Midbrain (tissue), 1 donor: ENCODE data around the gene IQSEC1.

Experiments
- DNase-seq: peaks from one replicate; lab custom pipeline; 2025; lab: John Stamatoyannopoulos, UW

IQSEC1 gene

DNA sequence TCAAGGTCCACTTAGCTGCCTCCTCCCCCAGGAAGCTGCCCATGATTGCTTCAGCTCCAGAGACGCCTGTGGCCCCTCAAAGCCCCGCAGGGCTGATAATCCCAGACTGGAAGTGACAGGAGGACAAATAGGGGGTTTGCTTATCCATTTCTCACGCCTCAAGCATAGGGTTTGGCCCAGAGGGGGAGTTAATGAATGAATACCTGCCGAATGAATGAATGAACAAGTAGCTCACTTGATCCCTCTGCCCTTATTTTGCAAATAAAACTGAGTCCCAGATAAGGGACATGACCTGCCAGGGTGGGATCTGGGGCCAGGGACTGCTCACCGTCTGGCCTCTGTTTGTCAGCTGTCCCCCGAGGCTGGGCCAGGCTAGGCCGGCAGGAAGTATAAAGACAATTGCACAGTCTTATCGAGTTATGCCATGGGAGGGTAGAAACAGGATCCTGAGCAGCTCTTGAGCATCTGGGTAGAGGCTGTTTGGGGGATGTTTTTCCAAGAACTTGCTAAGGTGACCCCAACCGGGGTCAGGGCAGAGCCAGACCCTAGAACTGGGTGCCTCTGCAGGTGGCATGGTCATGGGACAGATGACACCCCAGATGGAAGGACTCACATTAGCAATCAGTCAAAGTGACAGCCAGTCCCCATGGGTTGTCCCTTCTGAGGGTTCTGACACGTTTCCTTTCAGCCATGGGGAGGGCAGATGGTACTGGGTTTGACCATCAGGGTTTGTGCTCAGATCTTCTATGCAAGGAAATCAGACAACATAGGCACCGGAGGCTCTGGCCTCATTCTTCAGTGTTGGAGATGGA is 45.0 kb downstream of the IQSEC1 start:
- DNase-seq = no peak

DNA sequence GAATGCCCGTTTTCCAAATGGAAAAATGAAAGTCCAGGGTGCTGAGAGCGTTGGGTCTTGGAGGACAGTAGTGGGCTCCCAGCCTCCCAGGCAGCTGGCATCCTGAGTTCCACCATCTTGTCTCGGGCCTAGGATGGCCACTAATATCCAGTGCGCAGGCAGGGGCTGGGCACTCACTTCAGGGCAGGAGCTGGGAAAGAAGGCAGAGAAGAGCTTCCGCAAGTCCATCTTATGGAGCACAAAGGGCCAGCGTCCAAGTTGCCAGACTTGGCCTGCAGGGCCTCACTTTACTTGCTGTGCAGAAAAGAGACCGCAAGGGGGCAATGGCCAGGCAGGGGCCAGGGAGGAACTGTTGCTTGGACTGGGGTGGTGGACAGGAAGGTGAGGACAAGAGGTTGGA is 46.1 kb downstream of the IQSEC1 start:
- DNase-seq = no peak

DNA sequence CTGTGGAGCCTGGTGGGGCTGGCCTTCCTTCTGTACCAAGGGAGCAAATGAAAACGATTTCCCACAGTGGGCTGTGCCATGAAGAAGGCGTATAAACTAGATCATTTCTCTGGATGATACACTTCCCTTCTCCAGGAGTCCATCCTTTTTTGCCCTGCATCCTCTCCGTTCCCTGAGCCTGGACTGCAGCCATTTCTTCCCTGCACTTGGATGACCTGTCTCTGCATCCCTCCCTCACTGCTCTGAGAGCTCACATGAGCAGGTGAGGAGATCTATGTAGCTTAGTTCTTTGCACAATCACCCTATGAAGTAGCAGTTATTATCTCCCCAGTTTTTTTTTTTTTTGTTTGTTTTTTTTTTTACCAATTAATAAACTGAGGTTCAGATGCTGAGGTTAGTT is 46.7 kb downstream of the IQSEC1 start:
- no peak for DNase-seq

DNA sequence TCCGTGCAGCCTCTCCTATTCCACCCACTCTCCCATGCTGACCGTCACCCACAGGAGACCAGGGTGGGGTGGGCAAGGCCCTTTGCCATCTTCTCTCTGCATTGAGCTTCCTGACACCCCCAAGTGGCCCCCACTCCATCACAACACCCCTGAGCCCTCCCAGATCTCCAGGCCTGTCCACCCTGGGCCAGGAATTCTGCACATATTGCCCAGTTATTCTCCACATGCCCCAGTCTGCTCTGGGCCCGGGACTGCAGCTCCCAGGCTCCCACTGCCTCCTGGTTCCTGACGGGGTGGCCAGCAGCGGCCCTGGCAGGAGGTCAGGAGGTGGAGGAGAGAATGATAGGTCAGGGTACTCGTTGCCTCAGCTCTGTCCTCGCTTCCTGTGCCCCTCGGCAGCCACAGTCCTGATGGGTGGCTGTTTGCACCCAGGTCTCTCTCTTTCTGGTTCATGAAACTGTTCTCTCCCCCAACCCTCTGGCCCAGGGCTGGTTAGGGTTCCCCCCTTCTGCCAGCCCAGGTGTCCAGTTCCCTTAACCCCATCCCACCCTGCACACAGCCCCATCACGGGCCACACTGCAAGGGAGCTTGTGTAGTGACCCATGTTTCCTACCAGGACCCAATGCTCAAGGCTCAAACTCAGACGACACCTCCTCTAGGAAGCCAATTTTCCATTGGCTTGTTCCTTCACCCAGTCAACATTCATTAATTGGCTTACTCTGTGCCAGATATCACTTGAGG is 47.3 kb downstream of the IQSEC1 start:
- no peak for DNase-seq

DNA sequence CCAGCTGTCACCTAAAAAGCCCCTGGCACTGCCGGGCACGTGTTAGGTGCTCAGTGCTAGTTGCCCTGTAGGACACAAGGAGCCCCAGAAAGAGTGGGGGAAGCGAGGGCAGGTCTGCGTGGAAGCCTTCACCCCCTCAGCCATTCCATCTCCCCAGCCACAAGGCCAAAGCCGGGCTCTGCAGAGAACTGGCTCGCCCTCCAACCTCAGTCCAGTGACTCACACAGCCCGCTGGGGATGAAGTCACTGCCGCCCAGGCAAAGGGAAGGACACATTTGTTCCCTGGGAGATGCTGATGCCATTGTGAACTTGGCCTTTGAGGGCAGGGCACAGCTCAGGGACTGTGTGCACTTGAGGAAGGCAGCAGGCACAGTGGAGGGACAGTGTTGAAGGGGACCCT is 48.1 kb downstream of the IQSEC1 start:
- no peak for DNase-seq

DNA sequence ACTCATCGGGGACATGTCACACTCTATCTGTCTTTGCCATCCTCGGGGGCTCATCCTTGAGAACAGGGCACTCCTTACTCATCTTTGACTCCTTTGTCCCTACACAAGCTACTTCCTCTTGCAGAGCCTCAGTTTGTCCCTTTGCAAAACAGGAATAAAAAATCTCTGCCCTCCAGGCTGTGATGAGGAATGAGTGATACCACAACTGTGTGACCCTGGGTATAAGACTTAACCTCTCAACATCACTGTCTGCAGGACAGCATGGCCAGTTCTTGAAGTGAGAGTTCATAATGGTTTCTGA is 48.5 kb downstream of the IQSEC1 start:
- no peak for DNase-seq

DNA sequence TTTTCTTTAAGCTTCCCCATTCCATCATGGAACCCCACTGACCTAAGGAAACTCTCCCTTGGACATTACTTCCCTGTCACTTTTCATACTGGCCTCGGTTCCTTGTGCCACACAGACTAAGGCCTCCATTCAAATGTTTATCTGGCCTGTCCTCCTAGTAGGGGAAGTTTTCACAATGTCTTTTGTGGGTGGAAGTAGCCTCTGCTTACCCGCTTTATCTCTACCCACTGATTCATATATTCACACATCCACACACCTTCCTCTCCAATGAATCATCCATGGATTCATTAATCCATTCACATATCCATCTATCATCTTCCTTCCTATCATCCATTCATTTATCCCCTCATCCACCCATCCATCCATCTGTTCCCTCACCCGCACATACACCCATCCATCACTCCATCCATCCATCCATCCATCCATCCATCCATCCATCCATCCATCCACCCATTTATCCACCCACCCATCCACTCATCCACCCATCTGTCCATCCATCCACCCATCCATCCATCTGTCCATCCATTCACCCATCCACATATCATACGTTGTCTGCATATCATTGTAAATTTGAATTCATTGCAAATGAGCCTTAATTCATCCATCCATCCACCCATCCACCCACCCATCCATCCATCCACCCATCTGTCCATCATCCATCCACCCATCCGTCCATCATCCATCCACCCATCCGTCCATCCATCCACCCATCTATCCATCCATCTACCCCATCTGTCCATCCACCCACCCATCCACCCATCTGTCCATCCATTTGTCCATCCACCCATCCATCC is 49.1 kb downstream of the IQSEC1 start:
- no peak for DNase-seq

DNA sequence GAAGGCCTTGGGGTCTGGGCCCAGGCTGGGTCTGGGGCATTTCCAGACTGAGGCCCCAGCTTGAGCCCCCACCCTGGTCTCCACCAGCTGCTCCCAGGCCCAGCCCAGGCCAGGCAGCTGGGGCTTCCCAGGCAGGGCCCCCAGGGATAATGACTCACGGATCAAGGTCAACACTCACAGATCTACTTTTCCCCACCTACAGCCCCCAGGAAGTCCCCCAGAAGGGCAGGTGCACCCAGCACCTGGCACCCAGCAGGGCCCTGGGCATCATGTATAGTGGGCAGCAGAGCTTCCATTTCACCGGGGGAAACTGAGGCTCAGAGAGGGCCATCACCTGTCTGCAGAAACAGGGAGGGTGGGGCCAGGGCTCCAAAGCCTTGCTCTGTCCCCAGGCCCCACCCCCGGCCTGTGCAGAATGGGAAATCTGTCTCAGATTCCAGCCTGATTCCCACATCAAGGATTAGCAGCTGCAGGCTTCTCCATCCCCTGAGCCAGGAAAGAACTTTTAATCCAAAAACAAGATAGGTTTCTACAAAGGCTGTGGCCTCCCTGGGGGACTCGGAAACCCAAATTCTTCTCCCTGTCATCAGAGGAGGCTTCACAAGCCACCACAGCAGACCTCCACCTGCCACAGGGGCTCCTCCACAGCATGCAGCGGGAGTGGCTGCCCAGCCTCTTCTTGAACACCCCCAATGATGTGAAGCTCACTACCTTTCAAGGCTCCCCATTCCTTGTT is 49.8 kb downstream of the IQSEC1 start:
- DNase-seq = no peak

DNA sequence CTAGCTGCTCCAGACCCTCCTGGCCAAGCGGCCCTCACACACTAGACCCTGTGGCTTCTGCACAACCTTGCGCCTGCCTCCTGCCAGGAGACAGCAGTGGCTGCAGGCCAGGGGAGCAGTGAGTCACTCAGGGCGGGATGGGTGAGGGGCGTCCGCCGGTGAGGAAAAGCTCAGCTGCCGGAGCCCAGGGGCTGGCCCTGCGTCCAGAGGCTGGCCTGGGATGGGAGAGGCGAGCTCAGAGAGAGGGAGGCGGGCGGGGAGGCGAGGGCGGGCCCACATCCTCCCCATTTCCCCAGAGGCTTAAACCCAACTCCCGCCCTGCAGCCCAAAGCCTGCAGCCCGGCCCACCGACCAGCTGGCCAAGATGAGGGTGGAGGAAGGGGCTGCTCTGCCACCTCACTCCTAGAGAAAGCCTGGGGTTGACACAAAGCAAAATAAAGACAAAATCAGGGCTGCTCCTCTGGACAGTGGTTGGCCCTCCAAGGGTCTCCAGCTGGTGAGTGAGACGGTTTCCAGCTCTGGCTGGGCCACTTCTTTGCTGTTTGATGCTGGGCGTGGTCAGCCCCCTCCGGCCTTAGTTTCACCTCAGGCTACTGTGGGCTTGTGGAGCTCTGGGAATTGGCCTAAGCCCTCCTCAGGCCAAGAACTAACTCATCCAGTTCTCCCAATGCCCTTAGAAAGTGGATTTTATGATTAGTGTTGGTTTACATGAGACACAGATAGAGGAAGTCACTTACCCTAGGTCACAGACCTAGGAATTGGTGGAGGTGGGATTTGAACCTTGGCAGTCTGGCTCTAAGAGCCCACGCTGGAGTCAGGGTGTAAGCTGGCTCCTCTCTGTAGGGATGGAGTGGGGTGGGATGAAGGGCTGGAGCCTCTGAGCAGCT is 50.6 kb downstream of the IQSEC1 start:
- peak; percentile 17 for DNase-seq

DNA sequence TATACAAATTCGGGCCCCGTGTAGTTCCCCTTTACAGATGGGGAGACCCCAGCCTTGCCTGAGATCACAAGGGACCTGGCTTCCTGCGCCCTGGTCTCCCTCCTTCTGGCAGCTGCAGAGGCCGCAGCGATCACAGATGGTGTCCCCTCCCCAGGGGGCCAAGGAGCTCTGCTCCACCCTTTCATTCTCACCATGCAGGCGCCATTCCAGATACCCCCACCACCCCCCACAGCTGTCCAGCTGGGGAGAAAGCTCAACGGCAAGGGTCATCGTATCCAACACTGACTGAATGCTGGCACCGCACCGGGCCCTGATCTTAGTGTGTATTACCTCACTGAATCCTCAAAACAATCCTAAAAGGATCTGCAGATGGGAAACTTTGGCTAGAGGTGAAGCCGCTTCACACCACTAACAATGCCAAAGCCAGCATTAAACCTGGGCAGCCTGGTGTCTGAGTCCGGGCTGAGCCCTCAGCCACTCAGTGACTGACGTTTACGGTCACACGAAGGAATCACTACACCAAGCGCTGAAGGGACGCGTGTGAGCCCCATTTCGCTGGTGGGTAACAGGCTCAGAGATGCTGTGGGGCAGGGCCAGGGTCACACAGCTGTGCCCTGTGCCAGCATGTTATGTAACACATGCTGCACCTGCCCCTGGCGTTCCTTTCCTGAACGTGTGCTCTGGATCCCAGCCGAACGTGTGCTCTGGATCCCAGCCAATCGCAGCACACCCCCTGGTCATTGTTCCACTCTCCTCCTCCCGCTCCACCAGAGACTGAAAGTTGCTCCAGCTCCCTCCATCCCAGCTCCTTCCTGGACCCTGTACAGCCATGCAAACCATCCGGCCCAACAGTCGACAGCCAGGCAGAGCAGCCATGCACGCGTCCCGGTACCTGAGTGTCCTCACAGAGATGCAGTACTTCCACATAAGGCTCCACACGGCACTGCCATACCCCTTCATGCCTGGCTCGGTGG is 51.8 kb downstream of the IQSEC1 start:
- DNase-seq = no peak

DNA sequence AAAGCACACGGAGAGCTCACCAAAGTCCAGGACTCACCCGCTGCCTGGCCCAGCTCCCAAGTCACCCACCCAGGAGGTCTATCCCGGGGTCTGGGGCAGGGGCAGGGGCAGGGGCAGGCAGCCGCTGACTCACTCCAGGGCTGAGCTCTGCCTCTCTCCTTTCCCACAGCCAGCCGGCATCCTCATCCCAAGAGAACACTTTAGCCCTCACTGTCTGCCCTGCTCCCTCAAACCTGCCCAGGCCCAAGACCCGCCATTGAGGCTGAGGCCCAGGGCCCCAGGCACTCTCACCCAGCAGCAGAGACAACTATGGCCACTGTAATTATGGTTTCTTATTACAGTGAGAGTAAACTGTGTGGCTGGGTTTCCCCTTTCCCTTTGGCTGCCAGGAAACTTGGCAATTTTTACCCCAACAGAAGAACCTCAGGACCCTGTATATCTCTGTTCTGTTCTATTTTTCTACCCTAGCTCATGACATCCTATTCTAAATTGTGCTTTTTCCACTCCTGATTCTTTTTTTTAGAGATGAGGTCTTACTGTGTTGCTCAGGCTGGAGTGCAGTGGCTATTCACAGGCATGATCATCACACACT is 53.0 kb downstream of the IQSEC1 start:
- DNase-seq = no peak

DNA sequence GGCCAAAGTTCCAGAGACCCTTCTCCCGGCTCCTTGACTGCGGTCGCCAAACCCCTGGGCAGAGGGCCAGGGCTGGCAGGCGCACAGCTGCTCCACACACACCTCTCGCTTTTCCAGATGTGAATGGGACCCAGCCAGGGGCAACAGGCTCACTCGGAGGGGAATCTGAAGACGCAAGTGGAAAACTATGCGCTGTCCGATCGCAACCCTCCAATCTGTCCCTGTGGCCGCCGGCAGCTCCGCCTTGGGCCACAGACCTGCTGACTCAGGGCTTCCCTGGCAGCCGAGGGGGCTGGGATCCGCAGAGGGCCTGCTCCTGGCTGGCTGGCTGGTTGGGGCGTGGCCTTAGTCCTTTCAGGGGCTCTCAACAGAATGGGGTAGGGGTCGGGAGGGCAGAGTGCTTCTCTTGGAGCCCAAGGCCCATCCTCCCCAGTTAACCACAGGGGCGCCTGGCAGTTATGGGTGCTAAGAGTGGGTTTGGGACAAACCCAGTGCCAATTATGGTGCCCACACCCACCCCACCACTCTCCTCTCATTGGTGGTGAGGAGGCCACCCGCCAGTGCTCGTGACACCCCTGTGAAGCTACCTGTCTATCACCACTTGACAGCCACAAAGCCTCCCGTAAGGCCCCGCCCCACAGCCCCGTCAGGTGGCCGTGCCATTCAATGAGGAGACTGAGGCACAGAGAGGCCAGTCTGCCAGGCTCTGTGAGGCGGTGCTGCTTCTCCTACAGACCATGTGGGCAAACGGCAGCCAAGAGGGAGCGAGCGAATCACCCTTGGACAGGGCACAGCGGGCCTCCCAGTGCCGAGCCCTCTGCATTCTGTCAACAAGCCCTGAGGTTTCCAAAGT is 53.8 kb downstream of the IQSEC1 start:
- peak; percentile 17 for DNase-seq

DNA sequence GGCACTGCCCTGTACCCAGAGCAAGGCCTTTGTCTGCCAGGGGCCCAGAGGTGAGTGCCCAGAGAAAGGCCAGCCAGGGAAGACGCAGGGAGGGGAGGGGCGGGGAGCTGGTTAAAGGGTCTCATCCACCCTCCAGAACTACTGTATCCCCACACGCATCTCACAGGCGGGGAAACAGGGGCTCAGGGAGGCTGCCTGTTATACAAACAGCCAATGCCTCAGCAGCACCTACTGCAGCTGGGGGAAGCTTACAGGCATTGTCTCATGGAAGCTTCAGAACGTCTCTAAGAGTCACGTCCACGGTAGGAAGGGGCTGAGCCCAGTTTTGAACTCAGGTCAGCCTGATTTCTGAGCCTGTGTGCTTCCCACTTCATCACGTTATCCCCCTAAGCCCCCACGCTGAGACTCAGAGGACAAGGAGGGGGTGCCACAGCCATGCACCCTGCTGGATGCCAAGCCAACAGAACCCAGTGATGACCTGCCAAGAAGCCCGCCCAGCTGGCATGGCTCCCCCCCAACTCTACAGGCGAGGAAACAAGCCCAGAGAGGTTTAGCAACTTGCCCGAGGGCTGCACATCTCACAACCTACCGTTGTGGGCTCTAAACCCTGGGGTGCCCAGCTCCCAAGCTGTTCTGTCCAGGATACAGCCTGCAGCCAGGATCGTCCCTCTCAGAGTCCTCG is 54.5 kb downstream of the IQSEC1 start:
- peak; percentile 16 for DNase-seq

DNA sequence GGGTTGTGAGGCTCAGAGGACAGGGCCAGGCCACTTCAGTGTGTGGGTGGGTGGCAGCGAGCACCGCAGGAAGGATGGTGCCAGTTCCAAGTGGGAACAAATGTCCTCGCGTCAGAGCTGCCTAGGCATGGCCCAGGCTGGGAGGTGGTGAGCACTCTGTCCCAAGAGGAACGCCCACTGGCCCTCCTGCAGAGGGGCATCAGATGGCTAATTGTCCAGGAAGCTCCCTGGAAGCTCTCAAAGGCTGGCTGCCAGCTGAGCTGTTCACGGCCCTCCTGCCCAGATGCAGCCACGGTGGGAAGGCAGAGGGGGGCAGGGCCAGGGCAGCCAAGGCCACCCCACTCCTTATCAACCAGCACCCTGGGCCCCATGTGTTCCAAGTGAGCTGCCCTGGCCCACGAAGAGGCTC is 55.2 kb downstream of the IQSEC1 start:
- DNase-seq = no peak

DNA sequence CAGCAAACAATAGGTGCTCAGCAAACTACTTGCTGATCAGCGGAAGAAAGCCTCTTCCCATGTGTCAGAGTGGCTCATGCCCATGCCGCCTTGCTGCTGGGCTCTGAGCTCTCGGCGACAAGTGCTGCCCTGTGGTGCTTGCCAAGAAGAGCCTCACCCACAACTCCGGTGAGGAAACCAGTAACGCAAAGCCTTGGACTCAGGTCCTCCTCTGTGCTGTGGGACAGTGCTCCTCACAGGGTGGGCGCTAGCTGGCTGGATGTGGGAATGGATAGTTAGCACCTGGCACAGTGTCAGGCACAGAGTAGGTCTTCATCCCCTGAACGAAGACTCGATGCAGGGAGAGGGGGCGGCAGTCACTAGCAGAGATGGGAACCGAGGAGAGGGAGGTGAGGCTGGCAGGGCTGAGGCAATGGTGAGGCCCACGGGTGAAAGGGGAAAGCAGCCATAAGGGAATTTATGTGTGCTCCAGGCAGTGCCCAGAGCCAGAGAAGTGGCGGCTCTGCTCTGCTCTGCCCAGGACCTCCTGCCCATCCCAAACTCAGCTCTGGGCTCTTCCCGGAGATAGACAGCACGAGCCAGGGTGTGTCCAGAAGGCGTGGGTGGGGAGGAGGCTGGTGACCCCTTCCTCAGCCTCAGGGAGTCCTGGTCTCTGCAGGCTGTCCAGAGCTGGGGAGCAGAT is 55.7 kb downstream of the IQSEC1 start:
- no peak for DNase-seq

DNA sequence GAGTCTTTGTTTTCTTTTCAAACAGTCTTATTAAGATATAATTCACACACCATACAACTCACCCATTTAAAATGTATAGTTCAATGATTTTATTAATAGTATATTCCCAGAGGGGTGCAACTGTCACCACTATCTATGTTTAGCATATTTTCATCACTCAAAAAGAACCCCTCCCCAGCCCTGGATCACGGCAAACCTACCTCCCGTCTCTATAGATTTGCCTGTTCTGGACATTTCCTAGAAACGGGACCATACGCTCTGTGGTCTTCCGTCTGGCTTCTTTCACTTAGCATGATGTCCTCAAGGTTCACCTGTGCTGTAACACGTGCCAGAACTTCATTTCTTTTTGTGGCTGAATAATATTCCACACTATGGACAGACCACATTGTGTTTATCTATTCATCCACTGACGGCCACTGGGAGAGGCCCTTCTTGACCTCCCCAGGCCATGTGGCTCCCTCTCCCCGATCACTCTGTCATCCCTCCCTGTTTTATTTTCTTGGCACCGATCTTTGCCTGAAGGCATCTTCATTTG is 56.4 kb downstream of the IQSEC1 start:
- DNase-seq = no peak

DNA sequence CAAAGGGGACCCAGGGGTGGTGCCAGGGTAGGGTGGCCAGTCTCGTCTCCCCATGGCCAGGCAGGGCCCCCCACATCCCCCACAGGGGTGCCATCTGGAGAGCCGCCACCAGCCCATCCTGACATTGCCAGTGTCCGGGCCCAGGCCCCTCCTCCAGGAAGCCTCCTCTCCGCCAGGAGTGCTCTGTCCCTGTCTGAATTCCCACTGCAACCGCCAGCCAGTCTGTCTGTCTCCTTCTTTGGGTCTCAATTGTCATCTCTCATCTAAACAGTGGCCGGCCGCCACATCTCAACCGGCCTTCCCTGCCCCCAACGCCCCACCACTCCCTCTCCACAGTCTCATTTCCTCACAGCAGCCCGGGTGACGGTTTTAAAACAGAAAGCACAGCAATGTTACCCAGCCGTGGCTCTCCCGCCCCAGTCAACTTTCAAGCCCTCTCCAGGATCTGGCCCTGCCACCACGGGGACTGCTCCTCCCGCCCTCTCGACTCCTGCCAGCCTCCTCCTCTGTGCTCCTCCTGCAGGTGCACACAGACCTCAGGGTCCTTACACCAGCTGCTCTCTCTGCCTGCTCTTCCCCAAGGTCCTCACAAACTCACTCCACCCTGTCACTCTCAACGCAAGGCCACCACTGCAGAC is 57.0 kb downstream of the IQSEC1 start:
- peak; percentile 15 for DNase-seq
